Left ventricle myocardium inferior (tissue), 1 donor: Measurements from ENCODE around the gene GRPEL2. TPM values are rescaled to one million over a fixed set of nuclear protein-coding genes. Genes with fewer than 3 reads are reported as not detected.

Source experiments
- DNase-seq: peaks from one replicate; pipeline ENCODE4 v3.0.0-alpha.2; 2020
- H3K27ac ChIP-seq: fragments of 200-600 bp; replicated peaks from 2 replicates; pipeline ENCODE4 v1.8.0; 2021
- H3K27me3 ChIP-seq: fragments of 200-600 bp; 2 replicates; pipeline ENCODE4 v1.8.0; 2021; ENCODE audit warnings: low read depth
- H3K36me3 ChIP-seq: fragments of 200-600 bp; 2 replicates; pipeline ENCODE4 v1.8.0; 2021
- H3K4me1 ChIP-seq: fragments of 200-600 bp; 2 replicates; pipeline ENCODE4 v1.8.0; 2021
- H3K4me3 ChIP-seq: fragments of 200-600 bp; 2 replicates; pipeline ENCODE4 v1.8.0; 2021; ENCODE audit warnings: mild to moderate bottlenecking, moderate library complexity
- H3K9me3 ChIP-seq: fragments of 200-600 bp; replicated peaks from 2 replicates; pipeline ENCODE4 v1.8.0; 2021
- intact Hi-C: fragments of 100-400 bp; cut with micrococcal nuclease; formaldehyde crosslinking; loops from one replicate; pipeline ENCODE4 v1.11.0; 2022
- total RNA-seq: library from RNA; stranded (reverse); fragmentation: NEBNext Ultra II Directional; extraction: Animal tissue kit (Norgen Biotek cat#: 25700); gene quantifications from one replicate; pipeline ENCODE4 v1.2.1, GENCODE V29; 2021
- TF ChIP-seq, protein P1 (sequence below): fragments of 200-600 bp; IDR thresholded peaks from 2 replicates; pipeline ENCODE4 v1.8.0; 2021; ENCODE audit warnings: antibody characterized with exemption, mild to moderate bottlenecking, borderline replicate concordance
- donor health status: DM: no; HTN: yes; CAD: no; lungs with severe emphysema.

The GRPEL2 gene
- total RNA-seq, 1 donor from 2014 or later: 7.6 TPM

DNA sequence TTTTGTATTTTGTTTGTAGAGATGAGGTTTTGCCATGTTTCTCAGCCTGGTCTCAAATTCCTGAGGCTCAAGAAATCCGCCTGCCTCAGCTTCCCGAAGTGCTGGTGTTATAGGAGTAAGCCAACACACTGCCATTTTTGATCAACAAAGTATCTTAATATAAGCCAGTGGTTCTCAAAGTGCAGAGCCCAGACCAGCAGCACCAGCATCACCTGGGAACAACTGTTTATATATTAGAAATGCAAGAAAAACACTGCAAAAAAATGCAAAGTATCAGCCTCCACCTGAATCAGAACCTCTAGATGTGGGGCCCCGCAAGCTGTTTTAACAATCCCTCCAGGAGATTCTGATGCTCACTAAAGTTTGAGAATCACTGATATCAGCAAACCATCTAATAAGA, 27.6 kb downstream of the GRPEL2 start:
- Histone ChIP-seq H3K36me3 (no peaks in the 10 kb centered on the region), H3K27ac (no peak overlapping the region), H3K27me3 (no peaks in the 10 kb centered on the region), H3K4me3 (no peak overlapping the region), H3K4me1 (peaks cover 22% of the 10 kb centered on the region), H3K9me3 (no peaks in the 10 kb centered on the region)
- no peak for DNase-seq
- TF ChIP-seq, protein P1, sequence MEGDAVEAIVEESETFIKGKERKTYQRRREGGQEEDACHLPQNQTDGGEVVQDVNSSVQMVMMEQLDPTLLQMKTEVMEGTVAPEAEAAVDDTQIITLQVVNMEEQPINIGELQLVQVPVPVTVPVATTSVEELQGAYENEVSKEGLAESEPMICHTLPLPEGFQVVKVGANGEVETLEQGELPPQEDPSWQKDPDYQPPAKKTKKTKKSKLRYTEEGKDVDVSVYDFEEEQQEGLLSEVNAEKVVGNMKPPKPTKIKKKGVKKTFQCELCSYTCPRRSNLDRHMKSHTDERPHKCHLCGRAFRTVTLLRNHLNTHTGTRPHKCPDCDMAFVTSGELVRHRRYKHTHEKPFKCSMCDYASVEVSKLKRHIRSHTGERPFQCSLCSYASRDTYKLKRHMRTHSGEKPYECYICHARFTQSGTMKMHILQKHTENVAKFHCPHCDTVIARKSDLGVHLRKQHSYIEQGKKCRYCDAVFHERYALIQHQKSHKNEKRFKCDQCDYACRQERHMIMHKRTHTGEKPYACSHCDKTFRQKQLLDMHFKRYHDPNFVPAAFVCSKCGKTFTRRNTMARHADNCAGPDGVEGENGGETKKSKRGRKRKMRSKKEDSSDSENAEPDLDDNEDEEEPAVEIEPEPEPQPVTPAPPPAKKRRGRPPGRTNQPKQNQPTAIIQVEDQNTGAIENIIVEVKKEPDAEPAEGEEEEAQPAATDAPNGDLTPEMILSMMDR: no peak
- intact Hi-C loops: no loop called here

DNA sequence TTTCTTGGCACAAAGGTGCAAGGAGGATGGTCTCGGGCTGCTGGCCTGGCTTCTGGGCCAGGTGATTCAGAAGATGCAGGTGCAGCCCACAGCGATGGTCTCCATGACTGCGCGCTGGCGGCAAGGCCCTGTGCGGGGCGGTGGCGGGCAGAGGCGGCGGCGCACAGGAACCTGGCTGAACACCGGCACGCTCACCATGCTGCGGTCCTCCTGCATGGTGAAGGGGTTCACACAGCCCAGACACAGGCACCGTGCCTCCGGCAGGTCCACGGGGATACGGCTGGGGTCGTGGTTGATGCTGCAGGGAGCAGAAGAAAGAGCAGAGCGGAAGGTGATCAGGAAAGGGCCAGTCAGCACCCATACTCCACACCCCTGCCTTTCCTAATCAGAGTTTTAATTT, 29.0 kb downstream of the GRPEL2 start:
- intact Hi-C loops: no loop called here
- Histone ChIP-seq H3K9me3 (no peaks in the 10 kb centered on the region), H3K27ac (no peak overlapping the region), H3K4me1 (peaks cover 20% of the 10 kb centered on the region), H3K36me3 (no peaks in the 10 kb centered on the region), H3K27me3 (no peaks in the 10 kb centered on the region), H3K4me3 (no peak overlapping the region)
- TF ChIP-seq, protein P1: no peak
- DNase-seq: no peak

DNA sequence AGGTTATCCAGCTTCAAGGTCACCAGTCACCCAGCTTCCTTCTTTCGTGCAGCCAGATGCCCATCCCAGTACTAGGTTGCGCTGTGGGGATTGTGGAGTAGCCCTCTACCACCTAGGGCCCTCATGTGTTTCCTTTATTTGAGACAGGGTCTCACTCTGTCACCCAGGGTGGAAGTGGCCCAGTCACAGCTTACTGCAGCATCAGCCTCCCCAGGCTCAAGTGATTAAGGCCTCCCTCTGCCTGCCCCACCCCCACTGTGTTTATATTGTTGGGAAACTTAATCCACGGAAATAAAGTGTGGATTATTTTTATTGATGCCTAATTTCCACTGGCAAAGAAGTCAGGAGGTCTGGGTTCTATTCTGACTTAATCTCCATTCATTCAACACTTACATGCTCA, 29.5 kb downstream of the GRPEL2 start:
- Histone ChIP-seq H3K27me3 (no peaks in the 10 kb centered on the region), H3K9me3 (no peaks in the 10 kb centered on the region), H3K4me3 (no peak overlapping the region), H3K36me3 (no peaks in the 10 kb centered on the region), H3K4me1 (peaks cover 20% of the 10 kb centered on the region), H3K27ac (no peak overlapping the region)
- TF ChIP-seq, protein P1: no peak
- DNase-seq: no peak
- intact Hi-C loops: no loop called here

DNA sequence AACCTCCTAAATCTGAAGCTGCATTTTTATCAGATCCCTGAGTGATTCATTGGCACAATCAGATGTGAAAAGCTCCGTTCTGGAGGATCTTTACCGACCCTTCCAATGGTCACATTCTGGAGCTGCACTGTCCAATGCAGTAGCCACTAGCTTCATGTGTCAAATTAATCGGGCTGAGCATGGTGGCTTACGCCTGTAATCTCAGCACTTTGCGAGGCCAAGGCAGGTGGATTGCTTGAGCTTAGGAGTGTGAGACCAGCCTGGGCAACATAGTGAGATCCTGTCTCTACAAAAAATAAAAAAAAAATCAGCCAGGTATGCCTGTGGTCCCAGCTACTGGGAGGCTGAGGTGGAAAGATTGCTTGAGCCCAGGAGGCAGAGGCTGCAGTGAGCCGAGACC, 30.1 kb downstream of the GRPEL2 start:
- H3K27ac ChIP-seq: no peak overlapping the region
- no peaks in the 10 kb centered on the region for H3K9me3 ChIP-seq
- no peak overlapping the region for H3K4me3 ChIP-seq
- H3K27me3 ChIP-seq: no peaks in the 10 kb centered on the region
- peaks cover 19% of the 10 kb centered on the region for H3K4me1 ChIP-seq
- intact Hi-C loops: no loop called here
- DNase-seq: no peak
- TF ChIP-seq, protein P1: no peak
- H3K36me3 ChIP-seq: no peaks in the 10 kb centered on the region

DNA sequence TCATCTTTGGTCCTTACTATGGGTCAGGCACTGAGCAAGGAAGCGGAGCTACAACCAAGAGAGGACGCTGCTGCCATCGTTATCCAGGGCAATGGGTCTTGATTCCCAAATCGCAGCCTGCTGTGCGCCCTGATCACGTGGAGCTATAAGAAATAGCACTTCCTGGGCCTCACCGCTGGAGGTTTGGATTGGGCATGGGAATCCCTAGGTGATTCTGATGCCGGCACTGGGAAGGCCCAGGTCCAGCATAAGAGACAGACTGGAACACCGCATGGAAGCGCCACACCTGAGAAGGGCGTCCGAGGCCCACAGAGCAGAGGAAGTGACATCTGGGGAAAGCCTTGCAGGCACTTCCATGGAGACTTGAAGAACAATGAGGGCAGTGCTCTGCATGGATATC, 30.8 kb downstream of the GRPEL2 start:
- Histone ChIP-seq H3K4me3 (no peak overlapping the region), H3K27ac (no peak overlapping the region), H3K4me1 (peaks cover 19% of the 10 kb centered on the region), H3K27me3 (no peaks in the 10 kb centered on the region), H3K9me3 (no peaks in the 10 kb centered on the region), H3K36me3 (no peaks in the 10 kb centered on the region)
- no peak for DNase-seq
- TF ChIP-seq, protein P1: no peak
- intact Hi-C loops: no loop called here
